ENCODE results near the gene HOOK2. TPM values are rescaled to one million over a fixed set of nuclear protein-coding genes. Genes with fewer than 3 reads are reported as not detected.

HOOK2 gene
- total RNA-seq, 4 donors from 2014 or later, result 128 to 145 (median 136) TPM

GRCh38 chr19:12722566-12723380 lies 52.6 kb downstream of the HOOK2 start:
- no peaks in the 10 kb centered on the region for H3K9me3 ChIP-seq
- WGBS, 2 donors, result 1% methylated on average over 32 of the region's 32 CpGs

GRCh38 chr19:12721656-12722565 lies 53.4 kb downstream of the HOOK2 start:
- peak overlapping the region; percentile 61 to 90 (median 63) for H3K4me3 ChIP-seq (replicated peaks in 1 of 3)
- peak; percentile 68 to 69 for DNase-seq
- intact Hi-C loops (cut with DNase I), result no loop called here
- WGBS, 2 donors, result 0 to 1% methylated on average over 17 to 25 of the region's 65 CpGs
- peaks cover 7 to 9% of the 10 kb centered on the region in 2 donors for H3K36me3 ChIP-seq
- TF ChIP-seq POLR2A (IDR thresholded peaks at IDR 0.05) (no peak), CTCF (IDR thresholded peaks at IDR 0.05) (no peak)
- no peaks in the 10 kb centered on the region for H3K27me3 ChIP-seq
- no peaks in the 10 kb centered on the region for H3K9me3 ChIP-seq
- peak overlapping the region; percentile 92 to 96 (median 93) for H3K27ac ChIP-seq
- peaks cover 22 to 25% of the 10 kb centered on the region in 2 donors for H3K4me1 ChIP-seq

More at GRCh38 chr19:12722566-12723380, 52.6 kb downstream of the HOOK2 start:
- H3K36me3 ChIP-seq, result peaks cover 7 to 9% of the 10 kb centered on the region in 2 donors
- peak overlapping the region; percentile 92 to 96 (median 93) for H3K27ac ChIP-seq
- H3K4me3 ChIP-seq (replicated peaks in 1 of 3), result peak overlapping the region in 1 of 3 donors; percentile 90
- DNase-seq, result peak; percentile 98 to 99
- TF ChIP-seq POLR2A (IDR thresholded peaks at IDR 0.05) (peak in 1 of 2 donors; percentile 34), CTCF (IDR thresholded peaks at IDR 0.05) (no peak)
- intact Hi-C loops (cut with DNase I), result no loop called here
- H3K27me3 ChIP-seq, result no peaks in the 10 kb centered on the region
- peaks cover 22 to 25% of the 10 kb centered on the region in 2 donors for H3K4me1 ChIP-seq

- 4 to 13% methylated on average over 13 to 18 of the region's 59 CpGs for WGBS, 2 donors
- TF ChIP-seq CTCF (IDR thresholded peaks at IDR 0.05), result no peak
- no peak for TF ChIP-seq POLR2A (IDR thresholded peaks at IDR 0.05)
- DNase-seq, result peak; percentile 14 to 20
- H3K9me3 ChIP-seq, result no peaks in the 10 kb centered on the region
- H3K36me3 ChIP-seq, result peaks cover 9 to 14% of the 10 kb centered on the region in 2 donors
- H3K4me3 ChIP-seq (replicated peaks in 1 of 3), result peak overlapping the region; percentile 61 to 90 (median 63)
- peaks cover 22 to 25% of the 10 kb centered on the region in 2 donors for H3K4me1 ChIP-seq
- H3K27ac ChIP-seq, result peak overlapping the region in 2 of 3 donors; percentile 92 to 96
- H3K27me3 ChIP-seq, result no peaks in the 10 kb centered on the region
- intact Hi-C loops (cut with DNase I), result no loop called here
Observed at GRCh38 chr19:12720851-12721655, 54.3 kb downstream of the HOOK2 start.

GRCh38 chr19:12720296-12720695 lies 55.1 kb downstream of the HOOK2 start:
- no peak for DNase-seq
- no peak for TF ChIP-seq CTCF (IDR thresholded peaks at IDR 0.05)
- no peak for TF ChIP-seq POLR2A (IDR thresholded peaks at IDR 0.05)
- intact Hi-C loops (cut with DNase I), result no loop called here
- peak overlapping the region in 1 of 3 donors; percentile 90 for H3K4me3 ChIP-seq (replicated peaks in 1 of 3)
- 90% methylated on average over 10 of the region's 10 CpGs for WGBS, 2 donors
- H3K27me3 ChIP-seq, result no peaks in the 10 kb centered on the region
- no peaks in the 10 kb centered on the region for H3K9me3 ChIP-seq
- peaks cover 13 to 20% of the 10 kb centered on the region in 2 donors for H3K36me3 ChIP-seq
- H3K27ac ChIP-seq, result no peak overlapping the region
- H3K4me1 ChIP-seq, result peaks cover 22 to 25% of the 10 kb centered on the region in 2 donors
